NOMO-1 treated with dmso at 0.1 percent for 144 hours (cell line): ENCODE measurements around the gene STPG2.
"Not testable (repeated sequence)": the region's sequence is repeated elsewhere in the genome, so short reads cannot be mapped to it uniquely, and the experiment has no call there.

ENCODE experiments used
- DNase-seq: peaks from one replicate; lab custom pipeline; 2025; ENCODE audit not compliant: unreplicated experiment; lab: John Stamatoyannopoulos, UW

The STPG2 gene

GRCh38 chr4:97952763-97953162 is 190.5 kb downstream of the STPG2 start:
- no peak for DNase-seq

- no peak for DNase-seq
Measured at GRCh38 chr4:97950836-97951235, 192.4 kb downstream of the STPG2 start.

GRCh38 chr4:97942951-97943350 is 200.3 kb downstream of the STPG2 start:
- no peak for DNase-seq

- DNase-seq, result no peak
Measured at GRCh38 chr4:97942137-97942536, 201.1 kb downstream of the STPG2 start.

GRCh38 chr4:97938141-97938540 is 205.1 kb downstream of the STPG2 start:
- no peak for DNase-seq

- DNase-seq, result no peak
Measured at GRCh38 chr4:97924341-97924958, 218.8 kb downstream of the STPG2 start.

- no peak for DNase-seq
Measured at GRCh38 chr4:97923096-97923495, 220.2 kb downstream of the STPG2 start.

- DNase-seq, result no peak
Measured at GRCh38 chr4:97917115-97917514, 226.2 kb downstream of the STPG2 start.

- no peak for DNase-seq
Measured at GRCh38 chr4:97912156-97912555, 231.1 kb downstream of the STPG2 start.

- DNase-seq, result no peak
Measured at GRCh38 chr4:97911236-97911906, 231.9 kb downstream of the STPG2 start.

GRCh38 chr4:97910005-97910404 is 233.3 kb downstream of the STPG2 start:
- DNase-seq, result no peak

GRCh38 chr4:97903436-97904189 is 239.7 kb downstream of the STPG2 start:
- not testable (repeated sequence) for DNase-seq

GRCh38 chr4:97900229-97900628 is 243.0 kb downstream of the STPG2 start:
- DNase-seq, result no peak

GRCh38 chr4:97892592-97893266 is 250.5 kb downstream of the STPG2 start:
- no peak for DNase-seq

- no peak for DNase-seq
Measured at GRCh38 chr4:97879942-97880341, 263.3 kb downstream of the STPG2 start.

- no peak for DNase-seq
Measured at GRCh38 chr4:97868097-97868496, 275.2 kb downstream of the STPG2 start.

GRCh38 chr4:97867557-97868091 is 275.7 kb downstream of the STPG2 start:
- no peak for DNase-seq

GRCh38 chr4:97866821-97867556 is 276.3 kb downstream of the STPG2 start:
- no peak for DNase-seq

GRCh38 chr4:97851115-97851514 is 292.2 kb downstream of the STPG2 start:
- DNase-seq, result no peak

GRCh38 chr4:97845758-97846157 is 297.5 kb downstream of the STPG2 start:
- no peak for DNase-seq

- no peak for DNase-seq
Measured at GRCh38 chr4:97841512-97841911, 301.8 kb downstream of the STPG2 start.
